ENCODE data around the gene NBEAL2. TPM values are rescaled to one million over a fixed set of nuclear protein-coding genes. Genes with fewer than 3 reads are reported as not detected.
A peak's percentile ranks its signal among the peaks of the same experiment; 100 is the strongest.

NBEAL2 gene
- total RNA-seq, 4 donors from 2014 or later: 317 to 865 (median 347) TPM

- Histone ChIP-seq H3K27ac (peak overlapping the region; percentile 93), H3K4me1 (peaks cover 85% of the 10 kb centered on the region), H3K36me3 (no peaks in the 10 kb centered on the region), H3K27me3 (no peaks in the 10 kb centered on the region), H3K4me3 (peak overlapping the region; percentile 57), H3K9me3 (no peaks in the 10 kb centered on the region)
- TF ChIP-seq EP300 (IDR thresholded peaks at IDR 0.05) (no peak), POLR2A (IDR thresholded peaks at IDR 0.05) (no peak), CTCF (IDR thresholded peaks at IDR 0.05) (no peak)
- 23% methylated on average over 5 of the region's 5 CpGs for WGBS
- DNase-seq (ENCODE audit: low spot score in 2 of 2): no peak
Observed at GRCh38 chr3:46981932-46982471, 2.5 kb downstream of the NBEAL2 start.

DNA sequence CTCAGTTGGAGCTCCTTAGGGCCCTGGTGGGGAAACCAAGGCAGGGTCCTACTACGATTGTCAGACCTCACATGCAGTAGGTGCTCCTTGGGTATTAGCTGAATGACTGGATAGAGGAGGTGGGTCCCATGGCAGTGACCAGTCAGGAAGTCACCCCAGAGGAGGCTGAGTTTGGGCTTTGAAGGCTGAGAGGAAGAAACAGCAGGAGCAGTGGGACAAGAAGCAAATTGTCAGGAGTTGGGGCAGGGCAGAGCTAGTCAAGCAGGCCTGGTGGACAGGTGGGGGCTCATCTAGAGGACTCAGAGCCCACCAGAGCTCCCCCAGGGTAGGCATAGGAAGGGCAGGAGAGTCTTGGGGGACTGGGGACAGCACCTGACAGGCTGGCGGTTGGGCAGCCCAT is 3.1 kb downstream of the NBEAL2 start:
- WGBS: 53% methylated on average over 2 of the region's 2 CpGs
- Histone ChIP-seq H3K4me1 (peaks cover 85% of the 10 kb centered on the region), H3K4me3 (peak overlapping the region; percentile 57), H3K36me3 (no peaks in the 10 kb centered on the region), H3K27ac (peak overlapping the region; percentile 93), H3K27me3 (no peaks in the 10 kb centered on the region), H3K9me3 (no peaks in the 10 kb centered on the region)
- TF ChIP-seq EP300 (IDR thresholded peaks at IDR 0.05) (no peak), POLR2AphosphoS5 (IDR thresholded peaks at IDR 0.05) (no peak)
- no peak for DNase-seq (ENCODE audit: low spot score in 2 of 2)

GRCh38 chr3:46984591-46985459 is 5.4 kb downstream of the NBEAL2 start:
- TF ChIP-seq CTCF (IDR thresholded peaks at IDR 0.05) (no peak), POLR2A (IDR thresholded peaks at IDR 0.05) (no peak), EP300 (IDR thresholded peaks at IDR 0.05) (no peak), POLR2AphosphoS5 (IDR thresholded peaks at IDR 0.05) (no peak)
- no peak overlapping the region for H3K4me3 ChIP-seq
- no peaks in the 10 kb centered on the region for H3K27me3 ChIP-seq
- peak overlapping the region; percentile 64 for H3K27ac ChIP-seq
- 78% methylated on average over 9 of the region's 11 CpGs for WGBS
- H3K9me3 ChIP-seq: no peaks in the 10 kb centered on the region
- H3K36me3 ChIP-seq: peaks cover 13% of the 10 kb centered on the region
- no peak for DNase-seq (ENCODE audit: low spot score in 2 of 2)
- H3K4me1 ChIP-seq: peaks cover 86% of the 10 kb centered on the region

DNA sequence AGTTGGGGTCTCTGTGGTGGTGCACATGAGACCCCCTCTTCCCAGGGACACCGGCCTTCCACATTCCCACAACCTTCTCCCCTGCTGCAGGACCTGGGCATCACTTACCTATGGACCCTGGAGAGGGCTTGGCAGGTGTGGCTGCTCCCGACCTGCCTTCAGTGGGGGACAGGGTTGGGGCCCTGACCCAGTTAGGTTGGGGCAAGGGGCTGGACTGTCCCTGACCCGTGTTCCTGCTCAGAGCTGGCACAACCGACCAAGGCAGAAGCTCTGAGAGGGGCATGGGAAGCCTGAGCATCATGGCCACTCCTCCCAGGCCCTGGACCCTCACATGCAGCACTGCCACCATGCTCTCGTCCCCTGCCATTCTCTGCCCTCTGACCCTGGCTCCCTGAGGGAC is 6.1 kb downstream of the NBEAL2 start:
- H3K36me3 ChIP-seq: peaks cover 21% of the 10 kb centered on the region
- 90% methylated on average over 2 of the region's 5 CpGs for WGBS
- peak overlapping the region; percentile 64 for H3K27ac ChIP-seq
- H3K9me3 ChIP-seq: no peaks in the 10 kb centered on the region
- H3K27me3 ChIP-seq: no peaks in the 10 kb centered on the region
- H3K4me3 ChIP-seq: no peak overlapping the region
- H3K4me1 ChIP-seq: peaks cover 79% of the 10 kb centered on the region
- TF ChIP-seq EP300 (IDR thresholded peaks at IDR 0.05) (no peak), CTCF (IDR thresholded peaks at IDR 0.05) (no peak), POLR2AphosphoS5 (IDR thresholded peaks at IDR 0.05) (no peak), POLR2A (IDR thresholded peaks at IDR 0.05) (no peak)
- no peak for DNase-seq (ENCODE audit: low spot score in 2 of 2)

- peak overlapping the region; percentile 64 for H3K27ac ChIP-seq
- no peaks in the 10 kb centered on the region for H3K27me3 ChIP-seq
- H3K4me1 ChIP-seq: peaks cover 73% of the 10 kb centered on the region
- H3K36me3 ChIP-seq: peaks cover 27% of the 10 kb centered on the region
- H3K9me3 ChIP-seq: no peaks in the 10 kb centered on the region
- TF ChIP-seq CTCF (IDR thresholded peaks at IDR 0.05): no peak
- no peak for TF ChIP-seq POLR2A (IDR thresholded peaks at IDR 0.05)
- TF ChIP-seq POLR2AphosphoS5 (IDR thresholded peaks at IDR 0.05): no peak
- no peak for TF ChIP-seq EP300 (IDR thresholded peaks at IDR 0.05)
- DNase-seq (ENCODE audit: low spot score in 2 of 2): no peak
- WGBS: 84% methylated on average over 4 of the region's 4 CpGs
- no peak overlapping the region for H3K4me3 ChIP-seq
Observed at GRCh38 chr3:46986055-46986730, 6.7 kb downstream of the NBEAL2 start.
